Activated naive CD4-positive, alpha-beta T cell treated with anti-CD3 and anti-CD28 coated beads for 36 hours (primary cell): ENCODE data around the gene PITX2. TPM values are rescaled to one million over a fixed set of nuclear protein-coding genes. Genes with fewer than 3 reads are reported as not detected.

Experiments used
- CTCF ChIA-PET: fragments of 350-600 bp; sonication (Branson Sonifier 250); formaldehyde crosslinking; loops from one replicate; lab custom pipeline; 2021; ENCODE audit warnings: antibody characterized with exemption; lab: Charles Lee
- DNase-seq: peaks from one replicate; pipeline ENCODE4 v3.0.0-alpha.2; 2020
- H3K27ac Mint-ChIP-seq: one replicate; pipeline ENCODE4 v1.8.0; 2021; ENCODE audit warnings: mild to moderate bottlenecking, mixed read lengths
- H3K27me3 Mint-ChIP-seq: one replicate; pipeline ENCODE4 v1.8.0; 2021; ENCODE audit warnings: low read depth, mixed read lengths
- H3K36me3 Mint-ChIP-seq: one replicate; pipeline ENCODE4 v1.8.0; 2021; ENCODE audit warnings: low read depth, mixed read lengths
- H3K4me1 Mint-ChIP-seq: one replicate; pipeline ENCODE4 v1.8.0; 2021; ENCODE audit warnings: low read depth, mixed read lengths
- H3K4me3 Mint-ChIP-seq: one replicate; pipeline ENCODE4 v1.8.0; 2021; ENCODE audit warnings: mild to moderate bottlenecking, moderate library complexity, mixed read lengths
- H3K9me3 Mint-ChIP-seq: one replicate; pipeline ENCODE4 v1.8.0; 2021; ENCODE audit warnings: mixed read lengths
- intact Hi-C: fragments of 100-400 bp; cut with micrococcal nuclease; formaldehyde crosslinking; loops from one replicate; pipeline ENCODE4 v1.15.1; 2023
- total RNA-seq, 2 experiments: library from RNA; stranded (reverse); gene quantifications; one replicate each; pipeline ENCODE4 v1.2.3, GENCODE V29; 2021

Gene PITX2
- total RNA-seq, 2 experiments from 2014 or later: not detected

DNA sequence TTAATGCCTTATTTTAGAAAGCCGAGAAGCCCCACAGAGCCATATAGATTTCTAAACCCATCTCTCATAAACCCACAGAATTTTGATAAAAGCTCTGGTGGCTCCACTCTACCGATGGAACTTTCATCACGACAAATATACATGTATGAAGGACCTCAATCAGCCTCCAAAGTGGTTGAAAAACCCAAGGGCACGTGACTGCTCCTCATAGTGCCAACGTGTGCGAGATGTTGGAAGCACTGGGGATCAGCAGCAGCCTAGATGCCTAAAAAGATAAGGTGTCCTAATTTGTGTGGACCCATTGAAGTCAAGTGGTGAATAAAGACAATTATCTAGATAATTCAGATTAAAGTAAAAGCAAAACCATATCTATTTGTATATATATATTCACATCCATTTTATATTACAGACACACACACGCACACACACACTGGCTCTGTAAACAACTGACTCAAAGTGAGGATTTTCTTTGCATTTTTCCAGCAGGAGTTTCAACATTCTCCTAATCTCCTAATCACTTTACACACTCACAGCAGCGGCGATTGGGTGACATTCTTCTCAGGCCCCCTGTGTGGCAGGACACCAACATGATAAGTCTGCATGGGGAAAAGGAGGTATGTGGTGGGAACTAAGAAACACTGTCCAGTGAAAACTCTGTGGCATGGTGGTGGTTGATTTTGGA is 2.8 kb upstream of the PITX2 start:
- H3K36me3 Mint-ChIP-seq: peaks cover 8% of the 10 kb centered on the region
- peaks cover 19% of the 10 kb centered on the region for H3K4me1 Mint-ChIP-seq
- H3K4me3 Mint-ChIP-seq: no peak overlapping the region
- peaks cover 86% of the 10 kb centered on the region for H3K27me3 Mint-ChIP-seq
- CTCF ChIA-PET: no interaction called here
- no peak for DNase-seq
- intact Hi-C loops: no loop called here
- H3K9me3 Mint-ChIP-seq: peaks cover 3% of the 10 kb centered on the region
- no peak overlapping the region for H3K27ac Mint-ChIP-seq

- Mint-ChIP-seq H3K4me3 (no peak overlapping the region), H3K9me3 (peaks cover 3% of the 10 kb centered on the region), H3K4me1 (peaks cover 25% of the 10 kb centered on the region), H3K27ac (no peak overlapping the region), H3K36me3 (peaks cover 8% of the 10 kb centered on the region), H3K27me3 (peaks cover 86% of the 10 kb centered on the region)
- CTCF ChIA-PET: no interaction called here
- intact Hi-C loops: loop anchor here (5.0 kb wide), 1 partner anchor 1887 kb away; no protein-coding TSS in a partner anchor
- DNase-seq: no peak
Observed at GRCh38 chr4:110624904-110625494, 2.1 kb upstream of the PITX2 start.

GRCh38 chr4:110624398-110624780 is 1.5 kb upstream of the PITX2 start:
- no peak for DNase-seq
- H3K36me3 Mint-ChIP-seq: peaks cover 8% of the 10 kb centered on the region
- H3K4me1 Mint-ChIP-seq: peaks cover 30% of the 10 kb centered on the region
- no peak overlapping the region for H3K4me3 Mint-ChIP-seq
- intact Hi-C loops: loop anchor here (5.0 kb wide), 1 partner anchor 1888 kb away; no protein-coding TSS in a partner anchor
- peaks cover 3% of the 10 kb centered on the region for H3K9me3 Mint-ChIP-seq
- no peak overlapping the region for H3K27ac Mint-ChIP-seq
- CTCF ChIA-PET: no interaction called here
- peaks cover 89% of the 10 kb centered on the region for H3K27me3 Mint-ChIP-seq

DNA sequence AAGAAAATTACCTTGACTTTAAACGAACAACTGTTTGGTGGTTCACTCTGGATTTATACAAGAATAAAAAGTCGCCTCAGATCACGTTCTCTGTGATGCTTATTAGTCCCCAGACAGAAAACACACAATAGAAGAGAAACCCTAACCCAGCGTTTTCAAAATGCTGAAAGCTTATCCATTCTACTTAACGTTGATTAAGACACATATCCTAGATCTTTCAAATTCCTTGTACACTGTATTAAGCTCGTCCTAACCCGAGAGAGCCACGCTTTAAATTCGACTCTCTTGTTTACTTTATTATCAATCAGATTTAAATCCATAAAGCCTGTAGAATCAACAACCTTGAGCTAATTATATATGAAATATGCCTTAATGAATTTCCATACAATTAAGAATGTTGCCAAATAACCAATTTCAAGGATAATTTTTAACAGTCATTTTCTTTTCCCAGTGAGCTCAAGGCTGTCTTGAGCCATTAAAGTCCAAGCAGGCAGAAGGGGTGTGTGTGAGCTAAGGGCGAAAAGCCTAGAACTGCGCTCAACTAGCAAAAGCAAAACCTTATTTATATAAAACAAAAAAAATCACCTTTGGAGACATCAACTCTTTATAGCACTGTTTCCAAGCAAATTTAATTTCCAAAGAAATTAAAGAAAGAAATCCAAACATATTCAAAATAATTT is 981 bp upstream of the PITX2 start:
- H3K36me3 Mint-ChIP-seq: peaks cover 6% of the 10 kb centered on the region
- H3K27me3 Mint-ChIP-seq: peaks cover 89% of the 10 kb centered on the region
- peaks cover 29% of the 10 kb centered on the region for H3K4me1 Mint-ChIP-seq
- DNase-seq: no peak
- CTCF ChIA-PET: no interaction called here
- H3K9me3 Mint-ChIP-seq: no peaks in the 10 kb centered on the region
- intact Hi-C loops: loop anchor here (1.0 to 5.0 kb wide), 2 partner anchors 7 to 1888 kb away; no protein-coding TSS in a partner anchor
- no peak overlapping the region for H3K27ac Mint-ChIP-seq
- peak overlapping the region; percentile 64 for H3K4me3 Mint-ChIP-seq

DNA sequence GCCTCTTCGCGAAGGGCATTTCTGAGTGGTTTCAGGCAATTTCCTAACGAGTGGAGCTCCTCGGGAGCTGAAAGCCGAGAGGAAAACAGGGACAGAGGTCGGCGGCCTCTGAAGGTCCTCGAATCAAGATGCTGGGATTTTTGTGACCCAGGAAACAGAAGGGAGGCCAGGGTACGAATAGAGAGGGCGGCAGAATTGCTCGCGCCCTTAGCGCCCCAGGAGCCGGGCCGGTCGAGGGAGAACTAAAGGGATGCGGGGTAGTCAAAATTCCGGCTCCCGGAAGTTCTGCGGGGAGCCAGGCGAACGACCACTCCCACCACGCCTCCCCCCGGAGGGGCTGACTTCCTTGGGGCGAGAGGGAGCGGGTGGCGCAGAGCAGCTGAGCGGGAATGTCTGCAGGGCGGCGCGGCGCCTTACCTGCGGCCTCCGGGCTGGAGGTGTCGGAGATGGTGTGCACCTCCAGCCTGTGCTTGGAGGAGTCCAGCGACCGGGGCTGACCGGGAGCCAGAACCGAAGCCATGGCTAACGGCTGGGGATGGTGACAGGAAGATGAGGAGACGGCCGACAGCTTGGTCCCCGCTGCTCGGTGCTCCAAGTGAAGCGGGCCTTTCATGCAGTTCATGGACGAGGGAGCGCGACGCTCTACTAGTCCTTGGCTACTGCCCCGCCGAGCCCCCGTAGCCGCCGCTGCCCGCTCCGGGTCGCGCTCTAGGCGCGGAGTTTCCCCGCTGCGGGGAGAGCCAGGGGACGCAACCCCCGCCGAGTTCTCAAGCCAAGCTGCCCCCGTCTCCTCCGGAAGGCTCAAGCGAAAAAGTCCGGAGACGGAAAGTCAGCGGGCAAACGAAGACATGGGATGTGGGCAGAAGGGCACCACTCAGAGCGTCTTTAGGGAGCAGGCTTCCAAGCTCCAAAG is 782 bp downstream of the PITX2 start:
- CTCF ChIA-PET: interaction anchor here (0.6 to 1.1 kb wide), 3 partner anchors 33 to 1890 kb away, joined by 3 to 4 read pairs (median 3); no protein-coding TSS in a partner anchor

DNA sequence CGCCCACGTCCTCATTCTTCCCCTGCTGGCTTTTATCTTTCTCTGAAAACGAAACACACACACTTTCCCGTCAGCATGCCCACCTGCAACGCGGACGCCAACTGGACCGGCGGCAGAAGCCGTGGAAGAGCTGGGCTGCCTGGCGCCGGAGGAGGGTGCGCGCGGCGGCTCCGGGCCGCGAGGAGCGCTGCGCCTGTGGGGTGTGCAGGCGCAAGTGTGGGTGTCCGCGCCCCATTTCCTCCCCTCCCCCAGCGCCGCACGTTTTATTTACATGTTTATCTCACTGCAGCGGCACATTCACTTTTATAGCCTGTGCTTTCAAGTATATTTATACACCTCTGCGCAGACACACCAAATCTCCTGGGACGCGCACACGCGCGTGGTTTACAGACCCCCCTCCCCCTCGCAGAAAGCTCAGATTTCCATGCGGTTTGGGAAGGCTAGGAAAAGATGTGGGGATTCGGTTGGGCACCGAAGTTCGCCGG is 1.5 kb downstream of the PITX2 start:
- Mint-ChIP-seq H3K9me3 (peaks cover 3% of the 10 kb centered on the region), H3K4me1 (peaks cover 36% of the 10 kb centered on the region), H3K27ac (no peak overlapping the region), H3K27me3 (peaks cover 89% of the 10 kb centered on the region), H3K4me3 (peak overlapping the region; percentile 42), H3K36me3 (peaks cover 9% of the 10 kb centered on the region)
- CTCF ChIA-PET: interaction anchor here (0.6 to 1.1 kb wide), 4 partner anchors 32 to 1891 kb away, joined by 3 to 4 read pairs (median 3); no protein-coding TSS in a partner anchor
- intact Hi-C loops: loop anchor here (5.0 kb wide), 1 partner anchor 1891 kb away; no protein-coding TSS in a partner anchor
- DNase-seq: no peak

More for the DNA sequence above, 782 bp downstream of the PITX2 start:
- Mint-ChIP-seq H3K4me3 (peak overlapping the region; percentile 64), H3K9me3 (peaks cover 3% of the 10 kb centered on the region), H3K27ac (no peak overlapping the region), H3K4me1 (peaks cover 36% of the 10 kb centered on the region), H3K36me3 (peaks cover 9% of the 10 kb centered on the region), H3K27me3 (peaks cover 89% of the 10 kb centered on the region)
- DNase-seq: no peak
- intact Hi-C loops: loop anchor here (1.0 to 5.0 kb wide), 2 partner anchors 32 to 1890 kb away; no protein-coding TSS in a partner anchor

- Mint-ChIP-seq H3K4me1 (peaks cover 41% of the 10 kb centered on the region), H3K27ac (no peak overlapping the region), H3K9me3 (peaks cover 3% of the 10 kb centered on the region), H3K27me3 (peaks cover 89% of the 10 kb centered on the region), H3K4me3 (peak overlapping the region; percentile 42), H3K36me3 (peaks cover 9% of the 10 kb centered on the region)
- DNase-seq: peak; percentile 43
- intact Hi-C loops: loop anchor here (5.0 kb wide), 1 partner anchor 1891 kb away; no protein-coding TSS in a partner anchor
- CTCF ChIA-PET: interaction anchor here (0.6 to 1.1 kb wide), 3 partner anchors 102 to 1979 kb away, joined by 3 to 4 read pairs (median 3); no protein-coding TSS in a partner anchor
Observed at GRCh38 chr4:110620691-110621327, 2.1 kb downstream of the PITX2 start.

- peaks cover 45% of the 10 kb centered on the region for H3K4me1 Mint-ChIP-seq
- CTCF ChIA-PET: interaction anchor here (0.6 to 1.1 kb wide), 3 partner anchors 102 to 1979 kb away, joined by 3 to 4 read pairs (median 3); no protein-coding TSS in a partner anchor
- H3K4me3 Mint-ChIP-seq: no peak overlapping the region
- intact Hi-C loops: loop anchor here (5.0 kb wide), 1 partner anchor 1892 kb away; no protein-coding TSS in a partner anchor
- H3K27me3 Mint-ChIP-seq: peaks cover 90% of the 10 kb centered on the region
- peaks cover 9% of the 10 kb centered on the region for H3K36me3 Mint-ChIP-seq
- no peak overlapping the region for H3K27ac Mint-ChIP-seq
- peaks cover 5% of the 10 kb centered on the region for H3K9me3 Mint-ChIP-seq
- DNase-seq: no peak
Observed at GRCh38 chr4:110620322-110620690, 2.6 kb downstream of the PITX2 start.

DNA sequence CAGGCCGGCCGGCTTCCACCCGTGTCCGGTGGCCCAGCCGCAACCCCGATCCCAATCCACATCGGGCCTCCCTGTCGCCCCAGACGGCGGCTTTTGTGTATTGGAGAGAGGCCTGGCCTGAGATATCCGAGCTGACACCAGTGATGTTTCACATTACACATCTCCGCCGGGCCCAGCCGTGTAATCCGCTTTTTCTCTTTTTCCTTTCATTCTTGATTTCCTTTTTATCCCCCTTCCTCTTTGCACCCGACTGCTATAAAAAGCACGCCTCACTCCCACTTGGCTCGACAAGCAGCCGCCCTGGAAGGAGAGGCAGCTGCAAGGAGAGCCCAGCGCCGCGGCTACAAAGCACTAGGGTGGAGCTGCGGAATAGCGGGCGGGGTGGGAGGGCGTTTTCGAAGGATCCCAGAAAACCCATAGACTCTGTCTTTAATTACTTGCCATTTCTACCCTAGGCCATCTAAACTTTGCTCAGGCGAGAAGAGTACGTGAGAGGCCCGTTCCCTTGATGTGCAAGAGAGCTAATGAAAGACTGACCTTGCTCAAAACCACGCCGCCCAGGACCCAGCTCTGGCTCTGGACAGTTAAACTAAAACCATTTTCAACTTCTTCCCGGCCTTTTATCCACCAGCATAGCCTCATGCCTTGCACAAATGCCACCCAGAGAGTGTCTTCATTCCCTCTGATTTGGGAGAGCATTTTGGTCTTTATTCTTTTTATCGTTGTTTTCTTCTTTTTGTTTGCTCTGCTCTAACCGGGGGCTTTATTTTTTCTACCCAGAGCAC is 3.2 kb downstream of the PITX2 start:
- Mint-ChIP-seq H3K4me1 (peaks cover 46% of the 10 kb centered on the region), H3K27me3 (peaks cover 87% of the 10 kb centered on the region), H3K36me3 (peaks cover 9% of the 10 kb centered on the region), H3K9me3 (peaks cover 5% of the 10 kb centered on the region), H3K27ac (no peak overlapping the region), H3K4me3 (no peak overlapping the region)
- CTCF ChIA-PET: no interaction called here
- DNase-seq: no peak
- intact Hi-C loops: loop anchor here (1.0 to 5.0 kb wide), 2 partner anchors 12 to 1893 kb away; no protein-coding TSS in a partner anchor

- no peak overlapping the region for H3K4me3 Mint-ChIP-seq
- peaks cover 5% of the 10 kb centered on the region for H3K9me3 Mint-ChIP-seq
- H3K27ac Mint-ChIP-seq: no peak overlapping the region
- intact Hi-C loops: loop anchor here (1.0 kb wide), 1 partner anchor 12 kb away; no protein-coding TSS in a partner anchor
- H3K36me3 Mint-ChIP-seq: peaks cover 9% of the 10 kb centered on the region
- CTCF ChIA-PET: no interaction called here
- DNase-seq: no peak
- peaks cover 46% of the 10 kb centered on the region for H3K4me1 Mint-ChIP-seq
- peaks cover 89% of the 10 kb centered on the region for H3K27me3 Mint-ChIP-seq
Observed at GRCh38 chr4:110618581-110619462, 4.1 kb downstream of the PITX2 start.
